ENCODE results near the gene BMP15. TPM values are rescaled to one million over a fixed set of nuclear protein-coding genes. Genes with fewer than 3 reads are reported as not detected.

BMP15 gene
- total RNA-seq, 4 donors from 2014 or later, result not detected

- no peaks in the 10 kb centered on the region for H3K36me3 ChIP-seq
- no peaks in the 10 kb centered on the region for H3K9me3 ChIP-seq
- no peaks in the 10 kb centered on the region for H3K4me1 ChIP-seq
- no peak for DNase-seq (ENCODE audit: extremely low spot score)
- no peak overlapping the region for H3K27ac ChIP-seq (replicated peaks in 1 of 4)
- WGBS, result 64% methylated on average over 4 of the region's 4 CpGs
- no peaks in the 10 kb centered on the region for H3K27me3 ChIP-seq
- H3K4me3 ChIP-seq, result no peak overlapping the region
- TF ChIP-seq POLR2A (IDR thresholded peaks at IDR 0.05; ENCODE audit: low read depth) (no peak), POLR2AphosphoS5 (IDR thresholded peaks at IDR 0.05) (no peak), CTCF (IDR thresholded peaks at IDR 0.05) (no peak), EP300 (IDR thresholded peaks at IDR 0.05) (no peak)
- intact Hi-C loops (cut with DNase I), result no loop called here
Observed at GRCh38 chrX:50876551-50876950, 34.0 kb upstream of the BMP15 start.

- no peaks in the 10 kb centered on the region for H3K27me3 ChIP-seq
- WGBS, result 80% methylated on average over 6 of the region's 6 CpGs
Observed at GRCh38 chrX:50877310-50877709, 33.2 kb upstream of the BMP15 start.

GRCh38 chrX:50881028-50881427, 29.5 kb upstream of the BMP15 start:
- Histone ChIP-seq H3K4me1 (no peaks in the 10 kb centered on the region), H3K27ac (replicated peaks in 1 of 4) (no peak overlapping the region), H3K27me3 (no peaks in the 10 kb centered on the region), H3K36me3 (no peaks in the 10 kb centered on the region), H3K9me3 (no peaks in the 10 kb centered on the region), H3K4me3 (no peak overlapping the region)
- intact Hi-C loops (cut with DNase I), result no loop called here
- no peak for DNase-seq (ENCODE audit: extremely low spot score)
- TF ChIP-seq CTCF (IDR thresholded peaks at IDR 0.05) (no peak), POLR2A (IDR thresholded peaks at IDR 0.05; ENCODE audit: low read depth) (no peak), POLR2AphosphoS5 (IDR thresholded peaks at IDR 0.05) (no peak), EP300 (IDR thresholded peaks at IDR 0.05) (no peak)

More at GRCh38 chrX:50877310-50877709, 33.2 kb upstream of the BMP15 start:
- H3K4me3 ChIP-seq, result no peak overlapping the region
- intact Hi-C loops (cut with DNase I), result no loop called here
- H3K36me3 ChIP-seq, result no peaks in the 10 kb centered on the region
- H3K4me1 ChIP-seq, result no peaks in the 10 kb centered on the region
- TF ChIP-seq EP300 (IDR thresholded peaks at IDR 0.05), result no peak
- H3K9me3 ChIP-seq, result no peaks in the 10 kb centered on the region
- no peak for DNase-seq (ENCODE audit: extremely low spot score)
- no peak overlapping the region for H3K27ac ChIP-seq (replicated peaks in 1 of 4)

GRCh38 chrX:50888884-50889283, 21.7 kb upstream of the BMP15 start:
- Histone ChIP-seq H3K4me1 (no peaks in the 10 kb centered on the region), H3K4me3 (no peak overlapping the region), H3K27ac (replicated peaks in 1 of 4) (no peak overlapping the region), H3K36me3 (no peaks in the 10 kb centered on the region), H3K27me3 (no peaks in the 10 kb centered on the region), H3K9me3 (peaks cover 0 to 18% (median 0%) of the 10 kb centered on the region in 4 donors)
- WGBS, result 63% methylated on average over 2 of the region's 2 CpGs
- intact Hi-C loops (cut with DNase I), result no loop called here
- TF ChIP-seq CTCF (IDR thresholded peaks at IDR 0.05), result no peak
- TF ChIP-seq POLR2AphosphoS5 (IDR thresholded peaks at IDR 0.05), result no peak
- TF ChIP-seq EP300 (IDR thresholded peaks at IDR 0.05), result no peak
- no peak for TF ChIP-seq POLR2A (IDR thresholded peaks at IDR 0.05; ENCODE audit: low read depth)
- no peak for DNase-seq (ENCODE audit: extremely low spot score)

- Histone ChIP-seq H3K27ac (replicated peaks in 1 of 4) (no peak overlapping the region), H3K27me3 (no peaks in the 10 kb centered on the region), H3K4me1 (no peaks in the 10 kb centered on the region), H3K9me3 (peaks cover 0 to 18% (median 0%) of the 10 kb centered on the region in 4 donors), H3K4me3 (no peak overlapping the region), H3K36me3 (no peaks in the 10 kb centered on the region)
- no peak for TF ChIP-seq CTCF (IDR thresholded peaks at IDR 0.05)
- intact Hi-C loops (cut with DNase I), result no loop called here
- no peak for DNase-seq (ENCODE audit: extremely low spot score)
- WGBS, result 67% methylated on average over 1 of the region's 4 CpGs
Observed at GRCh38 chrX:50889582-50889981, 21.0 kb upstream of the BMP15 start.

Data from esophagus muscularis mucosa (tissue), 4 donors.